ENCODE measurements around the gene ASCC1.

The ASCC1 gene

GRCh38 chr10:72090326-72090725, 125.8 kb downstream of the ASCC1 start:
- Histone ChIP-seq H3K27ac (peak overlapping the region in 3 of 21 experiments; percentile 29 to 95 (median 87)), H3K4me3 (no peak overlapping the region)

DNA sequence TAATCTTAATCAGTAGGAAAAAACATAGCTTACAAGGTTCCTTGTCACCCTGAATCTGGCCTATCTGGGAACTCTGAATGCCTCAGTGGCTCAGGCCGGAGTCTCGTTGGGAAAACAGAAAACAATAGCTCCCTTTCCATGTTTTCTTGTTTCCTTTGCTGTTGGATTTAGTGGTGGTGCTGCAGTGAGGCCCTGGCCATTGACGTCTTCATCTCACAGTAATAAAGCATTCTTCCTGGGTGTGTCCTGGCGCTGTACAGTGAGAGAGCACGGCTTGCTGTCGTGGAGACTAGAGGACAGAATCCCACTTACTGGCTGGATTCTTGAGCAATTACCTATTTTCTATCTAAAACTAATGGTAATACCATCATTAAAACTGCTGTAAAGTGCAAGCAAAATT, 126.5 kb downstream of the ASCC1 start:
- no peak overlapping the region for H3K4me3 ChIP-seq
- peak overlapping the region in 9 of 21 experiments; percentile 4 to 95 (median 86) for H3K27ac ChIP-seq

GRCh38 chr10:72088889-72089575, 127.0 kb downstream of the ASCC1 start:
- peak overlapping the region in 14 of 21 experiments; percentile 12 to 95 (median 74) for H3K27ac ChIP-seq
- H3K4me3 ChIP-seq: peak overlapping the region in 5 of 7 experiments; percentile 38 to 49 (median 43)

GRCh38 chr10:72087969-72088888, 127.8 kb downstream of the ASCC1 start, which contains the start of gene SPOCK2:
Gene SPOCK2 (minus strand): TSS chr10:72088551. CDS start chr10:72088328, 223 bp downstream.
- Histone ChIP-seq H3K27ac (peak within 1 kb of the TSS in 18 of 21 experiments; percentile 18 to 95 (median 68)), H3K4me3 (peak within 1 kb of the TSS; percentile 22 to 49 (median 39))

DNA sequence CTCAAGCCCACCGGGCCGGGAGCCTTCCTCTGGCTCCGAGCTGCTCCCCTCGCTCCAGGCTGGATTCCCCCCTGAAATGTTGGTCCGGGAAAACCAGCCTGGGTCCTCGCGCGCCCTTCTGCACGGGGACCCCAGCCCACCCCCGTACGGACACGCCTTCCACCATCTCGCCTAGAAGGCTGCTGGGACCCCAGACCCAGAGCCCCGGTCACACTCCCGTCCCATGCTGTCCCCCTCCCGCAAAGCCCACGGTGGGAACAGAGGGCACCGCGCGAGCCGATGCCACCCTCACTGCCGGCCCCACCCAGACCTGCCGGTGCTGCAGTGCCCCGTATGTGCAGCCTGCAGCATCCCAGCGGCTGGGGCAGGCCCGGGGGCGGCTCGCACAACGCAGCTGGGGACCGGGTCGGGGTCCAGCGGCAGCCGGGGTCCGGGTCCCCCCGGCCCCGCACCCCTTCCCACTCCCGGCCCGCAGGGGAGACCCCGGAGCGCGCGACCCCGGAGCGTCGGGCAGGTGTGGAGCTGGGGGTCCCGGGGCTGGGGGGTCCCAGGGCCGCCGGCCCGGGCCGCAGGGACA, 128.6 kb downstream of the ASCC1 start:
- Histone ChIP-seq H3K27ac (peak overlapping the region in 19 of 21 experiments; percentile 18 to 95 (median 67)), H3K4me3 (peak overlapping the region; percentile 22 to 49 (median 39))

GRCh38 chr10:72086466-72087391, 129.3 kb downstream of the ASCC1 start:
- Histone ChIP-seq H3K4me3 (peak overlapping the region; percentile 22 to 49 (median 39)), H3K27ac (peak overlapping the region in 18 of 21 experiments; percentile 14 to 95 (median 68))

DNA sequence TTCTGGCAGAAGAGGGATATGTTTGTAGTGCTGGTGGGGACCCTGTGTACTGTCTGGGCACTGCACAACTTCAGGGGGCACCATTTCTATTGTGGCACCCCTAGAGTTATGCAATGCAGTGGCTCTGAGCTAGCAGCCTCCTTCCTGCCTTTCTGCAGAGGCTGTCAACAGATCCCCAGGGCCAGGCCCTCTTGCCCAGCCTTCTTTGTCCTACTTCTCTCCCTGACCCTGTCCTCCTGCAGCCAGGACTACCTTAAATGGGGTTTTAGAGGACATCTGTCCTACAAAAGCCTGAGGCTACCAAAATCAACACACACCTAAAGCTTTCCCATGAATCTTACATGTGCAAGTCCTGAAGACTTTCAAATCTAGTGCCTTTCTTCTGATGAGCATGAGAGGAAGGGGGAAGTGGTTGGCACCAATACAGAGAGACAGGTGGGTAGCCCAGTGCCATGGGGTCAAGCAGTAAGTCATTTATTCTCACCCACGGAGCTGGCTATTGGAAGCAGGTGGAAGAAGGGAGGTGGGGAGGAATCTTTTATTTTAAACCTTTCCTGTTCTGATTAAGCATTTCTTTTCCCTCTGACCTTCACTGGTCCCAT, 130.1 kb downstream of the ASCC1 start:
- H3K4me3 ChIP-seq: peak overlapping the region in 6 of 7 experiments; percentile 22 to 49 (median 41)

GRCh38 chr10:72085166-72085565, 130.9 kb downstream of the ASCC1 start:
- Histone ChIP-seq H3K27ac (peak overlapping the region in 1 of 21 experiments; percentile 59), H3K4me3 (no peak overlapping the region)

More for the DNA sequence above, 130.1 kb downstream of the ASCC1 start:
- H3K27ac ChIP-seq: peak overlapping the region in 5 of 21 experiments; percentile 86 to 95 (median 91)

GRCh38 chr10:72083790-72084459, 132.2 kb downstream of the ASCC1 start:
- H3K4me3 ChIP-seq: no peak overlapping the region
- H3K27ac ChIP-seq: peak overlapping the region in 5 of 21 experiments; percentile 16 to 59 (median 41)

- Histone ChIP-seq H3K4me3 (no peak overlapping the region), H3K27ac (peak overlapping the region in 4 of 21 experiments; percentile 15 to 59 (median 28))
Measured at GRCh38 chr10:72082856-72083789, 133.0 kb downstream of the ASCC1 start.

DNA sequence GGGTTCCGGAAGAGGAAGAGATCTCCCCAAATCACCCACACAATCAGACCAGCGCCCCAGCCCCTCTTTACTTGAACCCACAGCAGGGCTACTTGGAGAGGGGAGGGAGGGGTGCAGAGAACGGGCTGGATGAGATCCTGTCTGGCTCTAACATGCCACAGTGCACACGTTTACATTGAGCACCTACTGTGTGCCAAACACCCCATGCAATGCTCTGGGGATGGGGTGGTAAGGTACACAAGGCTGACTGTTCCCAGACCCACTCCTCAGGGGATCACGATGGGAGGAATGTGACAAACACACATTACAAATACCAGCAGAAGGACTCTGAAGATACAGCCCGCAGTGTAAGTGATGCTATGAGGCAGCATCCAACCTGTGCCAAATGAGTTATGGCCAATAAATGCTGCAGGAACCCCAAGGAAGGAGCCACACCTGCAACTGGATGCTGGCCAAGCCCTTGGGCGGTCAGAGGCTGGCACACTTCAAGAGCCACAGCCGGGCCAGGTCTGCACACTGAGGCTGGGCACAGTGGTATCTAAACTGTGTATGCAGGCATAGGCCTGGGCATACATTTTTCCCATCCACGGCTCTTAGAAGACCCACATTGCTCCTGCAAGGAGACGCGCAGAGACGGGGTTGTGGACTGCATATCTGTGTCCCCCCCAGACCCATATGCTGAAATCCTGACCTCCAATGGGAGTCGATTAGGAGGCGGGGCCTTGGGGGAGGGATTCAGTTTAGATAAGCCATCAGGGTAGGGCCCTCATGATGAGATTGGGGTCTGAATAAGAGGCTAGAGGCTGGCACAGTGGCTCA, 134.1 kb downstream of the ASCC1 start:
- no peak overlapping the region for H3K4me3 ChIP-seq
- no peak overlapping the region for H3K27ac ChIP-seq

GRCh38 chr10:72081210-72081609, 134.9 kb downstream of the ASCC1 start:
- H3K27ac ChIP-seq: peak overlapping the region in 1 of 21 experiments; percentile 30

GRCh38 chr10:72080042-72080975, 135.8 kb downstream of the ASCC1 start:
- Histone ChIP-seq H3K27ac (peak overlapping the region in 4 of 21 experiments; percentile 13 to 55 (median 26)), H3K4me3 (no peak overlapping the region)

More at GRCh38 chr10:72081210-72081609, 134.9 kb downstream of the ASCC1 start:
- no peak overlapping the region for H3K4me3 ChIP-seq

- Histone ChIP-seq H3K27ac (peak overlapping the region in 2 of 21 experiments; percentile 22 to 55), H3K4me3 (no peak overlapping the region)
Measured at GRCh38 chr10:72079356-72079755, 136.7 kb downstream of the ASCC1 start.

Measured in skin epidermis (tissue), 12 donors.